ENCODE results near the gene SPAG6.

DNA sequence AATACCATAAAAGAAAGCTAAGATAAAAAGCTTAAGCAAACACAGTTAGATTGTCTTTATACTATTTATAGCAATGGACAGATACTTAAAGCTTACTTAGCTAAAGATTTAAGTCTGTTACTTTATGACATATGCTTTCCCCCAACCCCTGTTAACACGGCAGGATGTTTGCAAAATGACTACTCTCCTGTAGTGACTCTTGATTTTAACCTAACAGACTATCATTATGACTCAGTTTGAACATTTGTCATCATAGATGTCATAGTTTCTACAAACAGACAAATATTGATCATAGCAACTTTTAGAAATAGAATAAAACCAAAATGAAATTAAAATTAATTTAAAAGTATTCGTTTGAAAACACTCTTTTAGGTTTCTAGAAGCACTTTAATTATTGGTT is 36.9 kb upstream of the SPAG6 start:
- TF ChIP-seq FOXA1 (IDR thresholded peaks at IDR 0.05; ENCODE audit: borderline replicate concordance) (no peak), GABPA (tag; conservative IDR thresholded peaks at IDR 0.05; ENCODE audit: low read depth) (no peak), GATAD2B (IDR thresholded peaks at IDR 0.05; ENCODE audit: borderline replicate concordance) (no peak), BRCA1 (IDR thresholded peaks at IDR 0.05) (no peak), BRCA1 (CRISPR knock-in tag; IDR thresholded peaks at IDR 0.05) (no peak), ZNF561 (CRISPR knock-in tag; conservative IDR thresholded peaks at IDR 0.05) (no peak), YY1 (IDR thresholded peaks at IDR 0.05; ENCODE audit: borderline replicate concordance in 1 of 3, control insufficient read depth in 1 of 3, extremely low read depth in 1 of 3, insufficient read depth in 3 of 3, insufficient read length in 1 of 3, insufficient replicate concordance in 2 of 3, low read depth in 1 of 3, low read length in 2 of 3) (no peak), ARNT (IDR thresholded peaks at IDR 0.05) (no peak)
- TF ChIP-seq, protein P1, sequence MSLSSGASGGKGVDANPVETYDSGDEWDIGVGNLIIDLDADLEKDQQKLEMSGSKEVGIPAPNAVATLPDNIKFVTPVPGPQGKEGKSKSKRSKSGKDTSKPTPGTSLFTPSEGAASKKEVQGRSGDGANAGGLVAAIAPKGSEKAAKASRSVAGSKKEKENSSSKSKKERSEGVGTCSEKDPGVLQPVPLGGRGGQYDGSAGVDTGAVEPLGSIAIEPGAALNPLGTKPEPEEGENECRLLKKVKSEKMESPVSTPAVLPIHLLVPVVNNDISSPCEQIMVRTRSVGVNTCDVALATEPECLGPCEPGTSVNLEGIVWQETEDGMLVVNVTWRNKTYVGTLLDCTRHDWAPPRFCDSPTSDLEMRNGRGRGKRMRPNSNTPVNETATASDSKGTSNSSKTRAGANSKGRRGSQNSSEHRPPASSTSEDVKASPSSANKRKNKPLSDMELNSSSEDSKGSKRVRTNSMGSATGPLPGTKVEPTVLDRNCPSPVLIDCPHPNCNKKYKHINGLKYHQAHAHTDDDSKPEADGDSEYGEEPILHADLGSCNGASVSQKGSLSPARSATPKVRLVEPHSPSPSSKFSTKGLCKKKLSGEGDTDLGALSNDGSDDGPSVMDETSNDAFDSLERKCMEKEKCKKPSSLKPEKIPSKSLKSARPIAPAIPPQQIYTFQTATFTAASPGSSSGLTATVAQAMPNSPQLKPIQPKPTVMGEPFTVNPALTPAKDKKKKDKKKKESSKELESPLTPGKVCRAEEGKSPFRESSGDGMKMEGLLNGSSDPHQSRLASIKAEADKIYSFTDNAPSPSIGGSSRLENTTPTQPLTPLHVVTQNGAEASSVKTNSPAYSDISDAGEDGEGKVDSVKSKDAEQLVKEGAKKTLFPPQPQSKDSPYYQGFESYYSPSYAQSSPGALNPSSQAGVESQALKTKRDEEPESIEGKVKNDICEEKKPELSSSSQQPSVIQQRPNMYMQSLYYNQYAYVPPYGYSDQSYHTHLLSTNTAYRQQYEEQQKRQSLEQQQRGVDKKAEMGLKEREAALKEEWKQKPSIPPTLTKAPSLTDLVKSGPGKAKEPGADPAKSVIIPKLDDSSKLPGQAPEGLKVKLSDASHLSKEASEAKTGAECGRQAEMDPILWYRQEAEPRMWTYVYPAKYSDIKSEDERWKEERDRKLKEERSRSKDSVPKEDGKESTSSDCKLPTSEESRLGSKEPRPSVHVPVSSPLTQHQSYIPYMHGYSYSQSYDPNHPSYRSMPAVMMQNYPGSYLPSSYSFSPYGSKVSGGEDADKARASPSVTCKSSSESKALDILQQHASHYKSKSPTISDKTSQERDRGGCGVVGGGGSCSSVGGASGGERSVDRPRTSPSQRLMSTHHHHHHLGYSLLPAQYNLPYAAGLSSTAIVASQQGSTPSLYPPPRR (CRISPR knock-in tag; IDR thresholded peaks at IDR 0.05; ENCODE audit: borderline replicate concordance) = no peak
- TF ChIP-seq, protein P2, sequence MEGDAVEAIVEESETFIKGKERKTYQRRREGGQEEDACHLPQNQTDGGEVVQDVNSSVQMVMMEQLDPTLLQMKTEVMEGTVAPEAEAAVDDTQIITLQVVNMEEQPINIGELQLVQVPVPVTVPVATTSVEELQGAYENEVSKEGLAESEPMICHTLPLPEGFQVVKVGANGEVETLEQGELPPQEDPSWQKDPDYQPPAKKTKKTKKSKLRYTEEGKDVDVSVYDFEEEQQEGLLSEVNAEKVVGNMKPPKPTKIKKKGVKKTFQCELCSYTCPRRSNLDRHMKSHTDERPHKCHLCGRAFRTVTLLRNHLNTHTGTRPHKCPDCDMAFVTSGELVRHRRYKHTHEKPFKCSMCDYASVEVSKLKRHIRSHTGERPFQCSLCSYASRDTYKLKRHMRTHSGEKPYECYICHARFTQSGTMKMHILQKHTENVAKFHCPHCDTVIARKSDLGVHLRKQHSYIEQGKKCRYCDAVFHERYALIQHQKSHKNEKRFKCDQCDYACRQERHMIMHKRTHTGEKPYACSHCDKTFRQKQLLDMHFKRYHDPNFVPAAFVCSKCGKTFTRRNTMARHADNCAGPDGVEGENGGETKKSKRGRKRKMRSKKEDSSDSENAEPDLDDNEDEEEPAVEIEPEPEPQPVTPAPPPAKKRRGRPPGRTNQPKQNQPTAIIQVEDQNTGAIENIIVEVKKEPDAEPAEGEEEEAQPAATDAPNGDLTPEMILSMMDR (IDR thresholded peaks at IDR 0.05 in 2 of 3, conservative IDR thresholded peaks at IDR 0.05 in 1 of 3; ENCODE audit: insufficient read depth in 2 of 3, low read depth in 1 of 3, low read length in 3 of 3) = no peak
- TF ChIP-seq, protein P3, sequence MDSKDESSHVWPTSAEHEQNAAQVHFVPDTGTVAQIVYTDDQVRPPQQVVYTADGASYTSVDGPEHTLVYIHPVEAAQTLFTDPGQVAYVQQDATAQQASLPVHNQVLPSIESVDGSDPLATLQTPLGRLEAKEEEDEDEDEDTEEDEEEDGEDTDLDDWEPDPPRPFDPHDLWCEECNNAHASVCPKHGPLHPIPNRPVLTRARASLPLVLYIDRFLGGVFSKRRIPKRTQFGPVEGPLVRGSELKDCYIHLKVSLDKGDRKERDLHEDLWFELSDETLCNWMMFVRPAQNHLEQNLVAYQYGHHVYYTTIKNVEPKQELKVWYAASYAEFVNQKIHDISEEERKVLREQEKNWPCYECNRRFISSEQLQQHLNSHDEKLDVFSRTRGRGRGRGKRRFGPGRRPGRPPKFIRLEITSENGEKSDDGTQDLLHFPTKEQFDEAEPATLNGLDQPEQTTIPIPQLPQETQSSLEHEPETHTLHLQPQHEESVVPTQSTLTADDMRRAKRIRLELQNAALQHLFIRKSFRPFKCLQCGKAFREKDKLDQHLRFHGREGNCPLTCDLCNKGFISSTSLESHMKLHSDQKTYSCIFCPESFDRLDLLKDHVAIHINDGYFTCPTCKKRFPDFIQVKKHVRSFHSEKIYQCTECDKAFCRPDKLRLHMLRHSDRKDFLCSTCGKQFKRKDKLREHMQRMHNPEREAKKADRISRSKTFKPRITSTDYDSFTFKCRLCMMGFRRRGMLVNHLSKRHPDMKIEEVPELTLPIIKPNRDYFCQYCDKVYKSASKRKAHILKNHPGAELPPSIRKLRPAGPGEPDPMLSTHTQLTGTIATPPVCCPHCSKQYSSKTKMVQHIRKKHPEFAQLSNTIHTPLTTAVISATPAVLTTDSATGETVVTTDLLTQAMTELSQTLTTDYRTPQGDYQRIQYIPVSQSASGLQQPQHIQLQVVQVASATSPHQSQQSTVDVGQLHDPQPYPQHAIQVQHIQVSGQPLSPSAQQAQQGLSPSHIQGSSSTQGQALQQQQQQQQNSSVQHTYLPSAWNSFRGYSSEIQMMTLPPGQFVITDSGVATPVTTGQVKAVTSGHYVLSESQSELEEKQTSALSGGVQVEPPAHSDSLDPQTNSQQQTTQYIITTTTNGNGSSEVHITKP (IDR thresholded peaks at IDR 0.05; ENCODE audit: partially characterized antibody) = no peak
- TF ChIP-seq, protein P4, sequence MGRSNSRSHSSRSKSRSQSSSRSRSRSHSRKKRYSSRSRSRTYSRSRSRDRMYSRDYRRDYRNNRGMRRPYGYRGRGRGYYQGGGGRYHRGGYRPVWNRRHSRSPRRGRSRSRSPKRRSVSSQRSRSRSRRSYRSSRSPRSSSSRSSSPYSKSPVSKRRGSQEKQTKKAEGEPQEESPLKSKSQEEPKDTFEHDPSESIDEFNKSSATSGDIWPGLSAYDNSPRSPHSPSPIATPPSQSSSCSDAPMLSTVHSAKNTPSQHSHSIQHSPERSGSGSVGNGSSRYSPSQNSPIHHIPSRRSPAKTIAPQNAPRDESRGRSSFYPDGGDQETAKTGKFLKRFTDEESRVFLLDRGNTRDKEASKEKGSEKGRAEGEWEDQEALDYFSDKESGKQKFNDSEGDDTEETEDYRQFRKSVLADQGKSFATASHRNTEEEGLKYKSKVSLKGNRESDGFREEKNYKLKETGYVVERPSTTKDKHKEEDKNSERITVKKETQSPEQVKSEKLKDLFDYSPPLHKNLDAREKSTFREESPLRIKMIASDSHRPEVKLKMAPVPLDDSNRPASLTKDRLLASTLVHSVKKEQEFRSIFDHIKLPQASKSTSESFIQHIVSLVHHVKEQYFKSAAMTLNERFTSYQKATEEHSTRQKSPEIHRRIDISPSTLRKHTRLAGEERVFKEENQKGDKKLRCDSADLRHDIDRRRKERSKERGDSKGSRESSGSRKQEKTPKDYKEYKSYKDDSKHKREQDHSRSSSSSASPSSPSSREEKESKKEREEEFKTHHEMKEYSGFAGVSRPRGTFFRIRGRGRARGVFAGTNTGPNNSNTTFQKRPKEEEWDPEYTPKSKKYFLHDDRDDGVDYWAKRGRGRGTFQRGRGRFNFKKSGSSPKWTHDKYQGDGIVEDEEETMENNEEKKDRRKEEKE (IDR thresholded peaks at IDR 0.05; ENCODE audit: borderline replicate concordance in 1 of 2, control insufficient read depth in 1 of 2, low read depth in 2 of 2, low read length in 1 of 2) = no peak
- TF ChIP-seq, protein P5, sequence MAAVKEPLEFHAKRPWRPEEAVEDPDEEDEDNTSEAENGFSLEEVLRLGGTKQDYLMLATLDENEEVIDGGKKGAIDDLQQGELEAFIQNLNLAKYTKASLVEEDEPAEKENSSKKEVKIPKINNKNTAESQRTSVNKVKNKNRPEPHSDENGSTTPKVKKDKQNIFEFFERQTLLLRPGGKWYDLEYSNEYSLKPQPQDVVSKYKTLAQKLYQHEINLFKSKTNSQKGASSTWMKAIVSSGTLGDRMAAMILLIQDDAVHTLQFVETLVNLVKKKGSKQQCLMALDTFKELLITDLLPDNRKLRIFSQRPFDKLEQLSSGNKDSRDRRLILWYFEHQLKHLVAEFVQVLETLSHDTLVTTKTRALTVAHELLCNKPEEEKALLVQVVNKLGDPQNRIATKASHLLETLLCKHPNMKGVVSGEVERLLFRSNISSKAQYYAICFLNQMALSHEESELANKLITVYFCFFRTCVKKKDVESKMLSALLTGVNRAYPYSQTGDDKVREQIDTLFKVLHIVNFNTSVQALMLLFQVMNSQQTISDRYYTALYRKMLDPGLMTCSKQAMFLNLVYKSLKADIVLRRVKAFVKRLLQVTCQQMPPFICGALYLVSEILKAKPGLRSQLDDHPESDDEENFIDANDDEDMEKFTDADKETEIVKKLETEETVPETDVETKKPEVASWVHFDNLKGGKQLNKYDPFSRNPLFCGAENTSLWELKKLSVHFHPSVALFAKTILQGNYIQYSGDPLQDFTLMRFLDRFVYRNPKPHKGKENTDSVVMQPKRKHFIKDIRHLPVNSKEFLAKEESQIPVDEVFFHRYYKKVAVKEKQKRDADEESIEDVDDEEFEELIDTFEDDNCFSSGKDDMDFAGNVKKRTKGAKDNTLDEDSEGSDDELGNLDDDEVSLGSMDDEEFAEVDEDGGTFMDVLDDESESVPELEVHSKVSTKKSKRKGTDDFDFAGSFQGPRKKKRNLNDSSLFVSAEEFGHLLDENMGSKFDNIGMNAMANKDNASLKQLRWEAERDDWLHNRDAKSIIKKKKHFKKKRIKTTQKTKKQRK (IDR thresholded peaks at IDR 0.05; ENCODE audit: borderline replicate concordance, low read depth, low read length) = no peak
